Mesenteric fat pad (tissue), 1 donor: ENCODE data around the gene TIMM50. TPM values are rescaled to one million over a fixed set of nuclear protein-coding genes. Genes with fewer than 3 reads are reported as not detected.

Experiments used
- DNase-seq: peaks from one replicate; pipeline ENCODE4 v3.0.0-alpha.2; 2020; ENCODE audit warnings: low spot score
- total RNA-seq: library from RNA; stranded (reverse); fragmentation: NEBNext Ultra II Directional; extraction: Animal tissue kit (Norgen Biotek cat#: 25700); gene quantifications from one replicate; pipeline ENCODE4 v1.2.1, GENCODE V29; 2021
- donor health status: DM: yes; HTN: yes; CAD: no.

Gene TIMM50
- total RNA-seq, 1 donor from 2014 or later, result 58.4 TPM

DNA sequence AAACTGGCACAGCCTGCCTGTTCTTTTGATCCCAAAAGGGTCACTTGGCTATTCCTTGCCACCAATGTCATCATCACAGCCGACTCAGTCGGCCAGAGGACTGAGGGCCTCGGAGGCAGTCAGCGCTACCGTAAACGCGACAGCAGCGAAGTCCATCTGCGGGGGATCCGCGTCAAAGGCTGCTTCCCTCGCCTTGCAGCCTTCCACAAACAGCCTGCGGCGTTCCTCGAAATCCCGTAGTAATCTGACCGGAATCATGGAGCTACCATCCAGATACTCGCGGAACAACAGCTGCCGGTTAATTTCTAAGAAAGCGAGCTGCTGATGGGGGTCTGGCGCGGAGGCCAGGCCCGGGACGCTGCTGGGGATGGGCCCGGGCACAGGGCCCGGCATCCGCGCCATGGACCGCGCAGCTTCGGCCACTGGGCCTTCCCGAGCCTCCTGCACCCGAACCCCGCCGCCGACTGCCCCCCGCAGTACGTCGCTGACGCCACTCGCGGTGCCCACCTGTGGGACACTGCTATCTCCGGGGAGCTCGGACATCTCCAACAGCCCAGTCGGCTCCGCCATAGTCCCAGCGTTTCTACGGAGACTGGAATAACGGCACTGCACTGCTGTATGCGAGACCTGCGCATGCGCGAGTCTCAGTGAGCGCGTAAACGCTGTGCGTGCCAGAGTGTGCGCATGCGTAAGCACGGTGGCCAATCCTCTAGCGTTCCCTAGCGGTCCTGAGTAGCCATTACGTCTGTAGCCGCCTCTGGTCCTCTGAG is 51.8 kb downstream of the TIMM50 start, which contains the start of gene EID2B:
TSS of gene EID2B (minus strand) at position 620 of the 770 bp plus-strand sequence. CDS start at position 570, 50 bp downstream.
- DNase-seq, result peak; percentile 99

DNA sequence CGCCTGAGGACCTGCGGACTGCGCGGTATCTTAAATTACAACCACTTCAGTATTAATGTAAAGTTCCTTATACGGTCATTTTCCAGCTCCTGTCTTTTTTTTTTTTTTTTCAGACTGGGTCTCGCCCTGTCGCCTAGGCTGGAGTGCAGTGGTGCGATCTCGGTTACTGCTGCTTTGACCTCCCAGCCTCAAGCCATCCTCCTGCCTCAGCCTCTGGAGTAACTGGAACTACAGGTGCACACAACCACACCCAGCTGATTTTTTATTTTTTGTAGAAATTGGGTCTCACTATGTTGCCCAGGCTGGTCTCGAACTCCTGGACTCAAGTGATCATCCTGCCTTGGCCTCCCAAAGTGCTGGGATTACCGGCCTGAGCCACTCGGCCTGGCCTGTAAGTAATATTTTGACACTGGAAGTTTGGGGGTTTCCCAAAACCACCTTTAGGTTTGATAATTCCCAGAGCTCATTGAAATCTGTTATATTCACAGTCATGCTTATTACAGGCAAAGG is 52.4 kb downstream of the TIMM50 start:
- DNase-seq, result no peak

DNA sequence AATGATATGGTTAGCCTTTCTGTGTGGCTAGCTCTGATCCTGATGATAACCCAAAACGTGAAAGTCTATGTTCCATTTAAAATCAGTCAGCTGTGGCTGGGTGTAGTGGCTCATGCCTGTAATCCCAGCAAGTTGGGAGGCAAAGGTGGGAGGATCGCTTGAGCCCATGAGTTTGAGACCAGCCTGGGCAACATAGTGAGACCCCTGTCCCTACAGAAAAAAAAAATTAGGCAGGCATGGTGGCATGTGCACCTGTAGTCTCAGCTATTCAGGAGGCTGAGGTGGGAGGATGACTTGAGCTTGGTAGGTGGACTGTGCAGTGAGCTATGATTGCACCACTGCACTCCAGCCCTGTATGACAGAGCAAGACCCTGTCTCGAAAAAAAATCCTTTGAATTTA is 53.2 kb downstream of the TIMM50 start:
- no peak for DNase-seq

DNA sequence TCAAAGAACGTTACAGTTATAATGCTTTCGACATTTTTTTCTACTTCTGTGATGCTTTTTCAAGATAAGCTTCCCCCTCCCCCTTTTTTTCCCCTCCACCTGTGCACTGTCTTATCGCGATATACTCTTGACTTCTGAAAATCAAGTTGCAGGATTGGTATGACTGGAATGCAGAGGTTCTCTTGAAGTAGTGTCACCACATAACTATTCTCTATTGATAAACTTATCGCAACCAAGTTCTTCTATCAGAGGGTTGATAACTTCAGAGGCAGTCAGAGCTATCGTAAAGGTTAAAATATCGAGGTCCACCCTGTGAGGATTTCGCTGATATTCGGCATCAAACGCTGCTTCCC is 58.5 kb downstream of the TIMM50 start:
- no peak for DNase-seq

DNA sequence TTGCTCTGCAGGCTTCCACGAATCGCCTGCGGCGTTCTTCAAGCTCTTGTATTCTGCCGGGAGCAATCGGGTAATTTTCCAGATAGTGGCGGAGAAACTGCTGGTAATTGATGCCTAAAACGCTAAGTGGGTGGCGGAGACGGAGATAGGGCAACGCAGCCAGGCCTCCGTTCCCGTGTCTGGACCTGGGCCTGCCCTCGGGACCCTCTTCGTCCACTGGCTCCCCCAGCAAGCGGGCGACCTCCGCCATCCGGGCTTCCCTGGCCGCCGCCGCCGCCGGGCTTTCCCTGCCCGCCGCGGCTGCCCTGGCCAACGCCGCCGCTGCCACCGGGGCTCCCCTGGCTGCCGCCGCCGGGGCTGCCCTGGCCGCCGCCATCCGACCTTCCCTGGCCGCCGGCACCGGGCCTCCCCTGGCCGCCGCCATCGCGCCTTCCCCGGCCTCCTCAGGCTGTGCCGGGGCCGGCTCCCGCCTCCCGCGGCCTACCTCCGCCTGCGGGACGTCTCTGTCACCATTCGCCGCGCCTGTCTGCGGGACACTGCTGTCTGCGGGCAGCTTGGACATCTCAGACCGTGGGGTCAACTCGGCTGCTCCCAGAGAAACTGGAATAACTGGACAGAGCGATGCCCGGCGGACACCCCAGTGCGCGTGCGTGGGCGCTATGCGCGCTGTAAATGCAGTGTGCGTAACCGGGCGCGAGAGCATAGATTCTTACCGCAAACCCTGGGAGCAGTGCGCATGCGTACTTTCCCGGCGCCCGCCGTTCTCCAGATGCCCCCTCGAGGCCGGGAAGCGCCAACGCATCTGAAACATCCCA is 59.1 kb downstream of the TIMM50 start, which contains the start of gene EID2:
TSS of gene EID2 (minus strand) at position 644 of the 815 bp plus-strand sequence. CDS start at position 562, 82 bp downstream.
- DNase-seq, result peak; percentile 99

DNA sequence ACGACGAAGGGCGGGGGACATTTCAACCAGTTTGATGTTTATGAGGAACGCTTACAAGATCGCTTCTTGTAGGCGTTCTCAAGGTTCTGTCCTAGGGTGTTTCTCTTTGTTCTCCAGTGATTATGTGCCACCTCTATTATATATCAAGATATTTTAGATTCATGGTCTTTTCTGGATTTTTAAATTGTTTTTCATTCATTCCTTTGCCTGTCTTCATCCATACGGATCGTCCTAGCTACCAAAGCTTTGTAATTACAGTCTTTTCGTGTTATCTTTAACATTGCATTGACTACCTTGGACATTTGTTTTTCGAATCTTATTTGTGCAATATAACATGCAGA is 59.7 kb downstream of the TIMM50 start:
- no peak for DNase-seq

Other genes with a start within 250 kb of the TIMM50 start
- gene IFNL3, start 235.8 kb upstream of the TIMM50 start, total RNA-seq, result not detected
- not detected for gene IFNL4, start 232.0 kb upstream of the TIMM50 start, total RNA-seq
- gene IFNL2, start 212.4 kb upstream of the TIMM50 start, total RNA-seq, result not detected
- gene IFNL1, start 184.4 kb upstream of the TIMM50 start, total RNA-seq, result not detected
- 1.1 TPM for gene LRFN1, start 160.0 kb upstream of the TIMM50 start, total RNA-seq
- gene GMFG, start 144.8 kb upstream of the TIMM50 start, total RNA-seq, result 119 TPM
- 82.3 TPM for gene SAMD4B, start 138.4 kb upstream of the TIMM50 start, total RNA-seq
- 29.7 TPM for gene PAF1, start 89.7 kb upstream of the TIMM50 start, total RNA-seq
- gene MED29, start 89.5 kb upstream of the TIMM50 start, total RNA-seq, result 34.1 TPM
- 1,383 TPM for gene ZFP36, start 74.0 kb upstream of the TIMM50 start, total RNA-seq
- gene PLEKHG2, start 68.2 kb upstream of the TIMM50 start, total RNA-seq, result 56.4 TPM
- 1,454 TPM for gene RPS16, start 44.9 kb upstream of the TIMM50 start, total RNA-seq
- 84.5 TPM for gene SUPT5H, start 35.3 kb upstream of the TIMM50 start, total RNA-seq
- not detected for gene DLL3, start 18.1 kb downstream of the TIMM50 start, total RNA-seq
- not detected for gene SELENOV, start 34.3 kb downstream of the TIMM50 start, total RNA-seq
- 2.1 TPM for gene EID2B, start 52.0 kb downstream of the TIMM50 start, total RNA-seq
- 12.7 TPM for gene EID2, start 59.3 kb downstream of the TIMM50 start, total RNA-seq
- gene LGALS13, start 121.7 kb downstream of the TIMM50 start, total RNA-seq, result not detected
- gene LGALS16, start 175.1 kb downstream of the TIMM50 start, total RNA-seq, result not detected
- gene LGALS14, start 223.6 kb downstream of the TIMM50 start, total RNA-seq, result not detected